ENCODE data around the gene OSBPL9. TPM values are rescaled to one million over a fixed set of nuclear protein-coding genes. Genes with fewer than 3 reads are reported as not detected.
"Not testable (repeated sequence)": the region's sequence is repeated elsewhere in the genome, so short reads cannot be mapped to it uniquely, and the experiment has no call there.

OSBPL9 gene
- total RNA-seq, 1 donor from 2014 or later = 47.3 TPM

- DNase-seq (ENCODE audit: low spot score) = no peak
These were observed 9.2 kb upstream of the OSBPL9 start for GRCh38 chr1:51607681-51608095.

GRCh38 chr1:51610104-51610503, 6.8 kb upstream of the OSBPL9 start:
- not testable (repeated sequence) for DNase-seq (ENCODE audit: low spot score)

- no peak for DNase-seq (ENCODE audit: low spot score)
These were observed 6.3 kb upstream of the OSBPL9 start for GRCh38 chr1:51610637-51611036.

GRCh38 chr1:51612447-51612961, 4.4 kb upstream of the OSBPL9 start:
- no peak for DNase-seq (ENCODE audit: low spot score)

GRCh38 chr1:51615780-51616291, 1.1 kb upstream of the OSBPL9 start:
- no peak for DNase-seq (ENCODE audit: low spot score)

- DNase-seq (ENCODE audit: low spot score) = no peak
These were observed 402 bp upstream of the OSBPL9 start for GRCh38 chr1:51616490-51616889.

GRCh38 chr1:51618715-51619114, 1.8 kb downstream of the OSBPL9 start:
- no peak for DNase-seq (ENCODE audit: low spot score)

GRCh38 chr1:51620470-51620869, 3.6 kb downstream of the OSBPL9 start:
- no peak for DNase-seq (ENCODE audit: low spot score)

- DNase-seq (ENCODE audit: low spot score) = no peak
These were observed 4.3 kb downstream of the OSBPL9 start for GRCh38 chr1:51621161-51621560.

GRCh38 chr1:51621841-51622454, 5.1 kb downstream of the OSBPL9 start:
- DNase-seq (ENCODE audit: low spot score) = no peak

- peak; percentile 62 for DNase-seq (ENCODE audit: low spot score)
These were observed 5.6 kb downstream of the OSBPL9 start for GRCh38 chr1:51622455-51622913.

- DNase-seq (ENCODE audit: low spot score) = no peak
These were observed 6.1 kb downstream of the OSBPL9 start for GRCh38 chr1:51623025-51623424.

- DNase-seq (ENCODE audit: low spot score) = no peak
These were observed 6.6 kb downstream of the OSBPL9 start for GRCh38 chr1:51623450-51623849.

- DNase-seq (ENCODE audit: low spot score) = no peak
These were observed 8.0 kb downstream of the OSBPL9 start for GRCh38 chr1:51624855-51625254.

- DNase-seq (ENCODE audit: low spot score) = no peak
These were observed 10.8 kb downstream of the OSBPL9 start for GRCh38 chr1:51627672-51628071.

GRCh38 chr1:51628715-51629590, 12.1 kb downstream of the OSBPL9 start:
- DNase-seq (ENCODE audit: low spot score) = no peak

GRCh38 chr1:51629918-51630317, 13.0 kb downstream of the OSBPL9 start:
- no peak for DNase-seq (ENCODE audit: low spot score)

GRCh38 chr1:51630393-51630792, 13.5 kb downstream of the OSBPL9 start:
- no peak for DNase-seq (ENCODE audit: low spot score)

GRCh38 chr1:51630922-51631321, 14.0 kb downstream of the OSBPL9 start:
- DNase-seq (ENCODE audit: low spot score) = no peak

- DNase-seq (ENCODE audit: low spot score) = no peak
These were observed 14.9 kb downstream of the OSBPL9 start for GRCh38 chr1:51631747-51632146.

- no peak for DNase-seq (ENCODE audit: low spot score)
These were observed 17.7 kb downstream of the OSBPL9 start for GRCh38 chr1:51634618-51635017.

- no peak for DNase-seq (ENCODE audit: low spot score)
These were observed 18.7 kb downstream of the OSBPL9 start for GRCh38 chr1:51635615-51636014.

GRCh38 chr1:51636191-51636590, 19.3 kb downstream of the OSBPL9 start:
- no peak for DNase-seq (ENCODE audit: low spot score)

Data from mucosa of gallbladder (tissue), 1 donor.